B cell (primary cell): ENCODE data around the gene KRTAP29-1. TPM values are rescaled to one million over a fixed set of nuclear protein-coding genes. Genes with fewer than 3 reads are reported as not detected.

ENCODE experiments used
- ATAC-seq: fragments of 200-7000 bp; cut with Tn5 transposase; one replicate; pipeline ENCODE4 v1.10.0; 2021; ENCODE audit warnings: low read depth, mild to moderate bottlenecking, moderate number of reproducible peaks, moderate library complexity
- CTCF ChIA-PET: fragments of 350-600 bp; sonication (Branson Sonifier 250); formaldehyde crosslinking; loops from one replicate; lab custom pipeline; 2021; ENCODE audit warnings: antibody characterized with exemption, inconsistent platforms; lab: Charles Lee
- POLR2A ChIA-PET: fragments of 350-600 bp; sonication (Branson Sonifier 250); formaldehyde crosslinking; loops from one replicate; lab custom pipeline; 2021; ENCODE audit warnings: antibody characterized with exemption; lab: Charles Lee
- DNase-seq: peaks from one replicate; pipeline ENCODE4 v3.0.0; 2013
- H2AFZ ChIP-seq: 2 replicates; pipeline ENCODE4 v1.6.1; 2012; ENCODE audit warnings: mild to moderate bottlenecking, low read depth, low read length; ENCODE audit not compliant: insufficient read depth, poor library complexity, severe bottlenecking
- H3K27ac ChIP-seq, 2 donors: 1 replicate in 1 of 2; 2 replicates in 1 of 2; pipeline ENCODE4 v1.5.1; 2012 to 2013; ENCODE audit warnings: low read length in 2 of 2, mild to moderate bottlenecking in 2 of 2, moderate library complexity in 1 of 2
- H3K27me3 ChIP-seq, 4 experiments: fragments of 200-600 bp in 1 of 4; sonication (generic) in 1 of 4; replicated peaks in 1 of 4; 1 replicate in 2 of 4; 2 replicates in 2 of 4; pipeline versions ENCODE4 v1.6.1 to v1.7.0; 2013 to 2016; ENCODE audit warnings: low read length in 3 of 4, mild to moderate bottlenecking in 2 of 4, mixed read lengths in 1 of 4, moderate library complexity in 1 of 4; ENCODE audit not compliant: insufficient read depth in 4 of 4, control insufficient read depth in 3 of 4; ENCODE audit errors: control extremely low read depth in 1 of 4
- H3K36me3 ChIP-seq, 2 experiments: replicated peaks in 1 of 2; 1 replicate in 1 of 2; 2 replicates in 1 of 2; pipeline versions ENCODE4 v1.6.1 to v1.7.1; 2013; ENCODE audit warnings: low read length in 1 of 2; ENCODE audit not compliant: insufficient read depth in 2 of 2, control insufficient read depth in 1 of 2; ENCODE audit errors: control extremely low read depth in 1 of 2, extremely low read depth in 1 of 2
- H3K4me1 ChIP-seq, 2 donors: fragments of 200-600 bp in 1 of 2; sonication (generic) in 1 of 2; 1 replicate in 1 of 2; 2 replicates in 1 of 2; pipeline versions ENCODE4 v1.5.1 to v1.6.1; 2013 to 2017; ENCODE audit warnings: low read length in 2 of 2; ENCODE audit not compliant: control insufficient read depth in 2 of 2, insufficient read depth in 2 of 2
- H3K4me2 ChIP-seq: replicated peaks from 2 replicates; pipeline ENCODE3; 2012; ENCODE audit warnings: mild to moderate bottlenecking, low read depth, low read length; ENCODE audit not compliant: poor library complexity, severe bottlenecking
- H3K4me3 ChIP-seq, 5 experiments: fragments of 200-600 bp in 1 of 5; sonication (generic) in 1 of 5; 1 replicate in 3 of 5; 2 replicates in 2 of 5; pipeline versions ENCODE4 v1.5.1 to v1.7.0; 2011 to 2016; ENCODE audit warnings: low read length in 4 of 5, mild to moderate bottlenecking in 4 of 5, low read depth in 2 of 5, control low read depth in 1 of 5, moderate library complexity in 1 of 5; ENCODE audit not compliant: insufficient read depth in 1 of 5; ENCODE audit errors: control extremely low read depth in 1 of 5, extremely low read depth in 1 of 5
- H3K79me2 ChIP-seq: fragments of 200-600 bp; sonication (generic); one replicate; pipeline ENCODE4 v1.6.0; 2016; ENCODE audit warnings: low read length; ENCODE audit not compliant: control insufficient read depth, insufficient read depth
- H3K9ac ChIP-seq: fragments of 200-600 bp; sonication (generic); 2 replicates; pipeline ENCODE4 v1.6.1; 2017; ENCODE audit warnings: mild to moderate bottlenecking, low read length, moderate library complexity
- H3K9me3 ChIP-seq, 3 donors: one replicate each; pipeline versions ENCODE4 v1.6.1 to v1.7.1; 2013; ENCODE audit warnings: low read length in 2 of 3; ENCODE audit not compliant: control insufficient read depth in 2 of 3, insufficient read depth in 1 of 3; ENCODE audit errors: control extremely low read depth in 1 of 3
- H4K20me1 ChIP-seq: 2 replicates; pipeline ENCODE4 v1.6.0; 2012; ENCODE audit warnings: mild to moderate bottlenecking, low read length; ENCODE audit not compliant: insufficient read depth, control insufficient read depth, poor library complexity, severe bottlenecking
- H3K27ac Mint-ChIP-seq: one replicate; pipeline ENCODE4 v1.8.0; 2021; ENCODE audit warnings: mixed read lengths
- H3K27me3 Mint-ChIP-seq: one replicate; pipeline ENCODE4 v1.8.0; 2021; ENCODE audit warnings: mixed read lengths
- H3K4me1 Mint-ChIP-seq: one replicate; pipeline ENCODE4 v1.8.0; 2021; ENCODE audit warnings: mixed read lengths
- H3K4me3 Mint-ChIP-seq: one replicate; pipeline ENCODE4 v1.8.0; 2021; ENCODE audit warnings: mixed read lengths
- H3K9me3 Mint-ChIP-seq: one replicate; pipeline ENCODE4 v1.8.0; 2022; ENCODE audit warnings: mixed read lengths; ENCODE audit not compliant: insufficient read depth
- CTCF ChIP-seq: fragments of 200-600 bp; IDR thresholded peaks from one replicate; pipeline ENCODE4 v1.8.0; 2022; ENCODE audit warnings: antibody characterized with exemption, mild to moderate bottlenecking
- EZH2 ChIP-seq: IDR thresholded peaks from 2 replicates; pipeline ENCODE4 v1.6.1; 2012; ENCODE audit warnings: borderline replicate concordance, low read depth, mild to moderate bottlenecking, moderate library complexity, low read length; ENCODE audit not compliant: insufficient read depth, poor library complexity, severe bottlenecking
- WGBS: methylation state at CpG from one replicate; pipeline ENCODE4 v1.1.5; 2013; ENCODE audit warnings: missing lambda C conversion rate; ENCODE audit not compliant: insufficient coverage; 5-methylcytosine and 5-hydroxymethylcytosine counted together
- intact Hi-C: fragments of 100-400 bp; cut with micrococcal nuclease; formaldehyde crosslinking; loops from one replicate; pipeline ENCODE4 v1.10.0; 2022
- polyA plus RNA-seq: library from polyadenylated mRNA; depleted of rRNA; stranded (reverse); fragments of >200 nt; gene quantifications from 2 replicates; pipeline ENCODE4 v1.2.3, GENCODE V29; 2012
- total RNA-seq, 2 donors: library from RNA; stranded (reverse); fragments of 120-200 nt in 1 of 2; gene quantifications; 1 replicate in 1 of 2; 2 replicates in 1 of 2; pipeline versions ENCODE4 v1.2.3 to v1.2.4, GENCODE V29; 2013 to 2022

KRTAP29-1 gene
- total and polyA plus RNA-seq, 2 donors (not counting 1 experiment from before 2014, with no cell fraction given): 0.43 TPM; not detected in 1

GRCh38 chr17:41308251-41308917 lies 5.7 kb upstream of the KRTAP29-1 start:
- WGBS: 2% methylated on average over 10 of the region's 10 CpGs
- DNase-seq: peak; percentile 87
- ChIA-PET CTCF (interaction anchor here (1.0 to 3.1 kb wide), 7 partner anchors 14 to 693 kb away, joined by 3 to 24 read pairs (median 4); no protein-coding TSS in a partner anchor), POLR2A (interaction anchor here (0.5 to 1.4 kb wide), 2 partner anchors 22 to 490 kb away, joined by 3 read pairs; no protein-coding TSS in a partner anchor)
- peaks cover 45% of the 10 kb centered on the region for H3K4me1 Mint-ChIP-seq
- Histone ChIP-seq H3K27me3 (peaks cover 0 to 3% (median 0%) of the 10 kb centered on the region in 4 experiments), H3K79me2 (no peaks in the 10 kb centered on the region), H3K27ac (peak overlapping the region; percentile 86), H3K9ac (peak overlapping the region; percentile 40), H3K4me1 (peaks cover 34% of the 10 kb centered on the region in 2 donors), H3K4me3 (peak overlapping the region in 4 of 5 experiments; percentile 13 to 36 (median 26)), H3K9me3 (no peaks in the 10 kb centered on the region), H3K36me3 (no peaks in the 10 kb centered on the region), H2AFZ (peak overlapping the region; percentile 58), H4K20me1 (no peaks in the 10 kb centered on the region), H3K4me2 (peak overlapping the region; percentile 69)
- peak overlapping the region; percentile 94 for H3K27ac Mint-ChIP-seq
- no peaks in the 10 kb centered on the region for H3K9me3 Mint-ChIP-seq
- no peaks in the 10 kb centered on the region for H3K27me3 Mint-ChIP-seq
- ATAC-seq: peak; percentile 85
- peak overlapping the region; percentile 78 for H3K4me3 Mint-ChIP-seq
- intact Hi-C loops: loop anchor here (1.0 to 5.0 kb wide), 2 partner anchors 14 to 186 kb away; partner anchors contain the start of gene KRTAP4-12
- TF ChIP-seq EZH2 (no peak), CTCF (no peak)

GRCh38 chr17:41307647-41308046 lies 5.0 kb upstream of the KRTAP29-1 start:
- Mint-ChIP-seq H3K9me3 (no peaks in the 10 kb centered on the region), H3K4me3 (peak overlapping the region; percentile 78), H3K27ac (peak overlapping the region; percentile 94), H3K27me3 (no peaks in the 10 kb centered on the region), H3K4me1 (peaks cover 46% of the 10 kb centered on the region)
- H3K9me3 ChIP-seq: no peaks in the 10 kb centered on the region
- ChIA-PET POLR2A (no interaction called here), CTCF (interaction anchor here (3.1 kb wide), 1 partner anchor 15 kb away, joined by 24 read pairs; no protein-coding TSS in a partner anchor)
- H2AFZ ChIP-seq: peak overlapping the region; percentile 58
- H3K4me2 ChIP-seq: peak overlapping the region; percentile 69
- TF ChIP-seq EZH2 (no peak), CTCF (no peak)
- H3K36me3 ChIP-seq: no peaks in the 10 kb centered on the region
- no peak overlapping the region for H3K9ac ChIP-seq
- no peak overlapping the region for H3K4me3 ChIP-seq
- ATAC-seq (no peak), DNase-seq (no peak)
- H3K79me2 ChIP-seq: no peaks in the 10 kb centered on the region
- intact Hi-C loops: loop anchor here (1.0 to 5.0 kb wide), 2 partner anchors 15 to 185 kb away; partner anchors contain the start of gene KRTAP4-12
- H3K27me3 ChIP-seq: peaks cover 0 to 2% (median 0%) of the 10 kb centered on the region in 4 experiments
- H4K20me1 ChIP-seq: no peaks in the 10 kb centered on the region
- H3K27ac ChIP-seq: peak overlapping the region; percentile 86
- H3K4me1 ChIP-seq: peaks cover 39 to 40% of the 10 kb centered on the region in 2 donors
- WGBS: 84% methylated on average over 9 of the region's 9 CpGs
